Natural killer cell (primary cell): ENCODE measurements around the gene EZH1. TPM values are rescaled to one million over a fixed set of nuclear protein-coding genes. Genes with fewer than 3 reads are reported as not detected.
A peak's percentile ranks its signal among the peaks of the same experiment; 100 is the strongest.
"Not testable (repeated sequence)": the region's sequence is repeated elsewhere in the genome, so short reads cannot be mapped to it uniquely, and the experiment has no call there.

Experiments used
- ATAC-seq, 3 donors: fragments of 150-1000 bp in 2 of 3; fragments of 200-7000 bp in 1 of 3; cut with Tn5 transposase; 1 replicate in 1 of 3; 2 replicates in 2 of 3; pipeline ENCODE4 v1.10.0; 2021; ENCODE audit warnings: mild to moderate bottlenecking in 2 of 3, moderate library complexity in 2 of 3
- DNase-seq, 2 donors: peaks; one replicate each; pipeline versions ENCODE4 v3.0.0 to v3.0.0-alpha.2; 2013 to 2021; ENCODE audit warnings: mixed read lengths in 1 of 2
- H3K27ac ChIP-seq: one replicate; pipeline ENCODE4 v1.5.1; 2013; ENCODE audit warnings: mild to moderate bottlenecking, low read length
- H3K27me3 ChIP-seq: one replicate; pipeline ENCODE4 v1.6.1; 2013; ENCODE audit warnings: low read length; ENCODE audit not compliant: control insufficient read depth, insufficient read depth
- H3K36me3 ChIP-seq: one replicate; pipeline ENCODE4 v1.6.1; 2013; ENCODE audit warnings: low read length; ENCODE audit not compliant: control insufficient read depth, insufficient read depth
- H3K4me1 ChIP-seq: one replicate; pipeline ENCODE4 v1.6.1; 2013; ENCODE audit warnings: low read length; ENCODE audit not compliant: control insufficient read depth, insufficient read depth
- H3K4me3 ChIP-seq: one replicate; pipeline ENCODE4 v1.5.1; 2013; ENCODE audit warnings: low read length
- H3K9me3 ChIP-seq: one replicate; pipeline ENCODE4 v1.6.1; 2013; ENCODE audit warnings: low read length; ENCODE audit not compliant: control insufficient read depth, insufficient read depth
- H3K27ac Mint-ChIP-seq, 2 donors: one replicate each; pipeline ENCODE4 v1.8.0; 2022; ENCODE audit warnings: mild to moderate bottlenecking in 2 of 2, mixed read lengths in 2 of 2, moderate library complexity in 1 of 2
- H3K27me3 Mint-ChIP-seq, 2 donors: one replicate each; pipeline ENCODE4 v1.8.0; 2022; ENCODE audit warnings: low read depth in 2 of 2, mixed read lengths in 2 of 2
- H3K36me3 Mint-ChIP-seq: one replicate; pipeline ENCODE4 v1.8.0; 2022; ENCODE audit warnings: mixed read lengths
- H3K4me1 Mint-ChIP-seq, 2 donors: one replicate each; pipeline ENCODE4 v1.8.0; 2022; ENCODE audit warnings: mixed read lengths in 2 of 2
- H3K4me3 Mint-ChIP-seq: one replicate; pipeline ENCODE4 v1.8.0; 2022; ENCODE audit warnings: mild to moderate bottlenecking, moderate library complexity, mixed read lengths
- H3K9me3 Mint-ChIP-seq, 2 donors: one replicate each; pipeline ENCODE4 v1.8.0; 2022; ENCODE audit warnings: mixed read lengths in 2 of 2
- CTCF ChIP-seq: fragments of 200-600 bp; IDR thresholded peaks from one replicate; pipeline ENCODE4 v1.8.0; 2022; ENCODE audit warnings: antibody characterized with exemption
- WGBS: methylation state at CpG from one replicate; pipeline ENCODE4 v1.1.7; 2013; ENCODE audit warnings: missing lambda C conversion rate; ENCODE audit not compliant: insufficient coverage; 5-methylcytosine and 5-hydroxymethylcytosine counted together
- intact Hi-C: fragments of 100-400 bp; cut with micrococcal nuclease; formaldehyde crosslinking; loops from one replicate; pipeline ENCODE4 v1.14.2; 2022
- total RNA-seq, 4 donors: library from RNA; stranded (reverse); fragments of 120-200 nt in 1 of 4; gene quantifications; one replicate each; pipeline versions ENCODE4 v1.2.3 to v1.2.4, GENCODE V29; 2013 to 2022

Gene EZH1
- total RNA-seq, 3 donors from 2014 or later (not counting 1 experiment from before 2014, with no cell fraction given) = 68.8 to 92.7 (median 74.1) TPM

GRCh38 chr17:42748202-42748907, 3.5 kb upstream of the EZH1 start:
- Mint-ChIP-seq H3K27me3 (peaks cover 12 to 25% of the 10 kb centered on the region in 2 donors), H3K4me3 (no peak overlapping the region), H3K9me3 (no peaks in the 10 kb centered on the region), H3K4me1 (peaks cover 14 to 16% of the 10 kb centered on the region in 2 donors), H3K27ac (no peak overlapping the region), H3K36me3 (no peaks in the 10 kb centered on the region)
- peaks cover 6% of the 10 kb centered on the region for H3K27me3 ChIP-seq
- DNase-seq (no peak), ATAC-seq (no peak)
- no peaks in the 10 kb centered on the region for H3K36me3 ChIP-seq
- no peak for TF ChIP-seq CTCF
- intact Hi-C loops = no loop called here
- 80% methylated on average over 6 of the region's 7 CpGs for WGBS
- H3K4me1 ChIP-seq = peaks cover 17% of the 10 kb centered on the region
- no peaks in the 10 kb centered on the region for H3K9me3 ChIP-seq
- H3K27ac ChIP-seq = no peak overlapping the region
- H3K4me3 ChIP-seq = no peak overlapping the region

- intact Hi-C loops = no loop called here
- H3K4me1 Mint-ChIP-seq = peaks cover 14 to 16% of the 10 kb centered on the region in 2 donors
- H3K27ac Mint-ChIP-seq = peak overlapping the region; percentile 71 to 87
Observed at GRCh38 chr17:42744283-42744805, 496 bp downstream of the EZH1 start.

DNA sequence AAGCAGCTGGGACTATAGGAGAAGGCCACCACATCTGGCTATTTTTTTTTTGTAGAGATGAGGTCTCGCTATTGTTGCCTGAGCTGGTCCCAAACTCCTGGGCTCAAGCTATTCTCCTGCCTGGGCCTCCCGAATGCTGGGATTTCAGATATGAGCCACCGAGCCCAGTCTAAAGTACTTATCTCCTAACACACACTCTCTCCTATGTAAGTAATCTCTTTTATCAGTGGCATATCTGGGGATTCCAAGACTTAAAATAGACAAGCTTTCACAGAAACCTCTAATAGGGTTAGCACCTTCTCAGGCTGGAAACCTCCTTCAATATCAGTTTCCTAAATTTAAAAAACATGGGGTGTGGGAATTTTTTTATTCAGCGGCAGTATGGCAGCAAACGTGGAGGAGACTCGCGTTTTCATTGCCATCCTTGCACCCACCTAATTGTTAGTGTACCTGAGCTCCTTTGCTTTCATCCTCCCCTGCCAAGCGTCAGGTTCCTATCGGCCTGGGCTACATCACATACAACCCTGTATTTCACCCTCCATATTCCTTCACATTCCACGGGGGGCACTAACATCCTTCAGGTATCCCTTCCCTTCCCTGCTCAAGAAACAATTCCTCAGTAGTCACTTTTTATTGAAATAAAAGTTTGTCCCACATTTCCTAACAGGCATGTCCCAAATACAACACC, 1.1 kb downstream of the EZH1 start:
- Mint-ChIP-seq H3K9me3 (no peaks in the 10 kb centered on the region), H3K4me1 (peaks cover 14 to 16% of the 10 kb centered on the region in 2 donors), H3K36me3 (no peaks in the 10 kb centered on the region), H3K27me3 (peaks cover 1 to 3% of the 10 kb centered on the region in 2 donors), H3K4me3 (peak overlapping the region; percentile 90), H3K27ac (peak overlapping the region; percentile 71 to 87)
- 68% methylated on average over 9 of the region's 10 CpGs for WGBS
- Histone ChIP-seq H3K27me3 (peaks cover 3% of the 10 kb centered on the region), H3K4me1 (peaks cover 25% of the 10 kb centered on the region), H3K36me3 (no peaks in the 10 kb centered on the region), H3K27ac (no peak overlapping the region), H3K9me3 (no peaks in the 10 kb centered on the region), H3K4me3 (peak overlapping the region; percentile 53)
- TF ChIP-seq CTCF = no peak
- intact Hi-C loops = no loop called here
- ATAC-seq (no peak), DNase-seq (no peak)

More at GRCh38 chr17:42744283-42744805, 496 bp downstream of the EZH1 start:
- Histone ChIP-seq H3K36me3 (no peaks in the 10 kb centered on the region), H3K27me3 (peaks cover 3% of the 10 kb centered on the region), H3K9me3 (no peaks in the 10 kb centered on the region), H3K27ac (peak overlapping the region; percentile 54), H3K4me1 (peaks cover 25% of the 10 kb centered on the region), H3K4me3 (peak overlapping the region; percentile 53)
- H3K36me3 Mint-ChIP-seq = no peaks in the 10 kb centered on the region
- H3K27me3 Mint-ChIP-seq = peaks cover 5 to 7% of the 10 kb centered on the region in 2 donors
- H3K4me3 Mint-ChIP-seq = peak overlapping the region; percentile 90
- ATAC-seq = peak; percentile 66 to 70 (median 70)
- WGBS = under 1% methylated on average over 31 of the region's 32 CpGs
- TF ChIP-seq CTCF = no peak
- DNase-seq = peak; percentile 50 to 78
- no peaks in the 10 kb centered on the region for H3K9me3 Mint-ChIP-seq

- H3K36me3 Mint-ChIP-seq, intact Hi-C loops, H3K27ac Mint-ChIP-seq, ATAC-seq, H3K27me3 Mint-ChIP-seq, H3K9me3 Mint-ChIP-seq, DNase-seq, H3K36me3 ChIP-seq, H3K27ac ChIP-seq, H3K4me3 ChIP-seq, H3K27me3 ChIP-seq, H3K9me3 ChIP-seq: not testable (repeated sequence)
- H3K4me3 Mint-ChIP-seq = peak overlapping the region; percentile 49
- H3K4me1 Mint-ChIP-seq = peaks cover 14 to 16% of the 10 kb centered on the region in 2 donors
- H3K4me1 ChIP-seq = peaks cover 25% of the 10 kb centered on the region
- WGBS = 92% methylated on average over 11 of the region's 11 CpGs
Observed at GRCh38 chr17:42742916-42743315, 1.9 kb downstream of the EZH1 start.
